ENCODE measurements around the gene EPYC.

DNA sequence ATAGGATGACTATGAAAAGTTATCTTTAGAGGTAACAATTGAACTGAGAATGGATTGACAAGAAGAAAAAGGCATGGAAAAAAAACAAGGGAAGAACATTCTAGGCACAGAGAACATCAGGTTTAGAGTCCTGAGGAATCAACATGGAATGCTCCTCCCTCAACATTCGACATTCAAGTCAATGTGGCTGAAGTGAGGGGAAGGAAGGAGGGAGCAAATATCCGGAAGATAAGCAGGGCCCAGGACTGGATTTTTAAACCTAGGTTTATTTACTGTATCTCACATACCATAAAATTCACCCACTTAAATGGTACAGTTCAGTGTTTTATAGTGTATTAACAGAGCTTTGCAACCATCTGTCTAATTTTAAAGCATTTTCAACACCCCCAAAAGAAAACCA is 40.2 kb downstream of the EPYC start:
- TF ChIP-seq, protein P1, sequence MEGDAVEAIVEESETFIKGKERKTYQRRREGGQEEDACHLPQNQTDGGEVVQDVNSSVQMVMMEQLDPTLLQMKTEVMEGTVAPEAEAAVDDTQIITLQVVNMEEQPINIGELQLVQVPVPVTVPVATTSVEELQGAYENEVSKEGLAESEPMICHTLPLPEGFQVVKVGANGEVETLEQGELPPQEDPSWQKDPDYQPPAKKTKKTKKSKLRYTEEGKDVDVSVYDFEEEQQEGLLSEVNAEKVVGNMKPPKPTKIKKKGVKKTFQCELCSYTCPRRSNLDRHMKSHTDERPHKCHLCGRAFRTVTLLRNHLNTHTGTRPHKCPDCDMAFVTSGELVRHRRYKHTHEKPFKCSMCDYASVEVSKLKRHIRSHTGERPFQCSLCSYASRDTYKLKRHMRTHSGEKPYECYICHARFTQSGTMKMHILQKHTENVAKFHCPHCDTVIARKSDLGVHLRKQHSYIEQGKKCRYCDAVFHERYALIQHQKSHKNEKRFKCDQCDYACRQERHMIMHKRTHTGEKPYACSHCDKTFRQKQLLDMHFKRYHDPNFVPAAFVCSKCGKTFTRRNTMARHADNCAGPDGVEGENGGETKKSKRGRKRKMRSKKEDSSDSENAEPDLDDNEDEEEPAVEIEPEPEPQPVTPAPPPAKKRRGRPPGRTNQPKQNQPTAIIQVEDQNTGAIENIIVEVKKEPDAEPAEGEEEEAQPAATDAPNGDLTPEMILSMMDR (IDR thresholded peaks at IDR 0.05) = no peak
- no peak for TF ChIP-seq POLR2A (IDR thresholded peaks at IDR 0.05)
